HT-29 (cell line): ENCODE results near the gene SLC6A1. TPM values are rescaled to one million over a fixed set of nuclear protein-coding genes. Genes with fewer than 3 reads are reported as not detected.
A peak's percentile ranks its signal among the peaks of the same experiment; 100 is the strongest.
"Not testable (repeated sequence)": the region's sequence is repeated elsewhere in the genome, so short reads cannot be mapped to it uniquely, and the experiment has no call there.

Experiments used
- DNase-seq: peaks from one replicate; pipeline ENCODE4 v3.0.0-alpha.2; 2015; ENCODE audit warnings: low spot score
- total RNA-seq: library from RNA; depleted of rRNA; stranded (reverse); fragments of >200 nt; shearing (Covaris generic); gene quantifications from 2 replicates; pipeline ENCODE4 v1.2.3, GENCODE V29; 2014

The SLC6A1 gene
- total RNA-seq, 1 experiment from 2014 or later, result not detected

DNA sequence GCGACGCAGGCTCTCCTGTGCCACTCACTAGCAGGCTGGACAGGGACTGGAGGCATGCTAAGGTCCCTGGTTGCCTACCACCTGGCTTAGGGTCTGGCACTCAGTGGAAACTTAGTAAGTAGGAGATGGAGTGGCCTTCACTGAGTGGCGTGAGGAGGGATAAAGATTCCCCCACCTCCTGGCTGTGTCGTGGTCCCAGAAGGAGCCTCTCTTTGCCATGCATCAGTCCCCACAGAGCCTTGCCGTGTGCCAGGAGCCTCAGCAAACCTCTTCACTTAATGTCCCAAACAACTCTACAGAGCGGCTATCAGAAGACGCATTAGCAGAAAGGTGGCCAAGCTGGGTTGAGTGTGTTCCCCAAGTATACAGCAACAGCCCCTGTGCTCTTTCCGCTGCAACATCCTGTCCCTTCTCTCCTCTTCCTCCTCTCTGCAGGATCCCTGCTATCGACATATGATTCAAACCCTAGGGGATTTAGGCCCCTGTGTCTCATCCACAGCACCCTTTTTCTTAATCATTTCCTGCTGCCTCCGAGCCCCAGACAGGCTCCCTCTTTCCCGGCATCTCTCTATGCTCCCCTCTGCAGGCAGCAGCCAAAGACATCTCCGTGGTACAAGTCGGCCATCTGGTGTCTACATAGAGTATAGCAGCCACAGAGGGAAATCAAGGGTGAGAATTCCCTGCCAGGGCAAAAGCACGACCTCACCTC, 66.7 kb downstream of the SLC6A1 start:
- DNase-seq, result peak; percentile 53

DNA sequence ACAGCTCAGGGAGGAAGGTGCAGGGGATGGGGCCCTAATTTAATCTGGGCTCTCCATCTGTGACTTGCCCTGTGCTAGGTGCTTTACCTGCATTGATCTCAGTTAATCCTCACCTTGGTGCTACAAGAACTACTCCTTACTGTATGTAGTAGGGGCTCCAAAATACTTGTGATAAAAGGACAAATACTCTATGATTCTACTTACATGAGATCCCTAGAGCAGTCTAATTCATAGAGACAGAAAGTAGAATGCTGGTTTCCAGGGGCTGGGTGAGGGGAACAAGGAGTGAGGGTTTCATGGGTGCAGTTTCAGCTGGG, 67.2 kb downstream of the SLC6A1 start:
- DNase-seq, result no peak

DNA sequence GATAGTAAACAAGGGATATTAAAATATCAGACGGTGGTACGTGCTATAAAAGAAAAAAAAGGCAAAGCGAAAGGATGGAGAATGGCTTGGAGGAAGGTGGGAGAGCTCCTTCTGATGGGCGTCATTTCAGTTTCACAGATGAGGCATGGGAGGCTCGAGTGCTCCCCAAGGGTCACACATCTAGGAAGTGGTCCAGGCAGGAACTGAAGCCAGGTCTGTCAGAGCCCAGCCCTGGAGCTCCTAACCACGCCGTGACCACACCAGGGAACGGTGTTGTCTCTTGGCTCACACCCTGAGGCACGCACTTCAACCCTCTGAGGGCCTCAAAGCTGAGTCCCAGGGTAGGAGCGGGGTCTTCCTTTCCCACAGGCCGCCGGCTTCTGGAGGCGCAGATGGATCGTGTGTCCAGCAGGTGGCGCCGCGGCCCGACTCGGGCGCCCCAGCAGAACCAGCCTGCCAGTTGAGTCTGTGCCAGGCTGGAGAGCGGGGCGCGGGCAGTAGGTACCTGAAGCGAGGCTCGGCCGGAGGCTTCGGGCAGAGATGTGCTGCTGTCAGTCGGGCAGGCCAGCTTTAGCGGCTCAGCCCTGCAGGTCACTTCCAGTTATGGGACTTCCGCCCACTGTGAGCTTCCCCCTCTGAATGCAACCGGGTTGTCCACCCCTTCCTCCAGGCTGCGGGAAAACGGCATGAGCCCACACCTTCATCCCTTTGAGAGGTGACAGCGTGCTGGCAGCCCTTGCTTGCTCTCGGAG, 68.1 kb downstream of the SLC6A1 start:
- DNase-seq, result peak; percentile 49

DNA sequence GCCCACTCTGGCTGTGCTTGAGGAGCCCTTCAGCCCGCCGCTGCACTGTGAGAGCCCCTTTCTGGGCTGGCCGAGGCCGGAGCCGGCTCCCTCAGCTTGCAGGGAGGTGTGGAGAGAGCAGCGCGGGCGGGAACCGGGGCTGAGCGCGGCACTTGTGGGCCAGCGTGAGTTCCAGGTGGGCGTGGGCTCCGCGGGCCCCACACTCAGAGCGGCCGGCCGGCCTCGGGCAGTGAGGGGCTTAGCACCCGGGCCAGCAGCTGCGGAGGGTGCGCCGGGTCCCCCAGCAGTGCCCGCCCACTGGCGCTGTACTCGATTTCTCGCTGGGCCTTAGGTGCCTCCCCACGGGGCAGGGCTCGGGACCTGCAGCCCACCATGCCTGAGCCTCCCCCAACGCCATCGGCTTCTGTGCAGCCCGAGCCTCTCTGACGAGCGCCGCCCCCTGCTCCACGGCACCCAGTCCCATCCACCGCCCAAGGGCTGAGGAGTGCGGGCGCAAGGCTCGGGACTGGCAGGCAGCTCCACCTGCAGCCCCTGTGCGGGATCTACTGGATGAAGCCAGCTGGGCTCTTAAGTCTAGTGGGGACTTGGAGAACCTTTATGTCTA, 68.8 kb downstream of the SLC6A1 start:
- not testable (repeated sequence) for DNase-seq

DNA sequence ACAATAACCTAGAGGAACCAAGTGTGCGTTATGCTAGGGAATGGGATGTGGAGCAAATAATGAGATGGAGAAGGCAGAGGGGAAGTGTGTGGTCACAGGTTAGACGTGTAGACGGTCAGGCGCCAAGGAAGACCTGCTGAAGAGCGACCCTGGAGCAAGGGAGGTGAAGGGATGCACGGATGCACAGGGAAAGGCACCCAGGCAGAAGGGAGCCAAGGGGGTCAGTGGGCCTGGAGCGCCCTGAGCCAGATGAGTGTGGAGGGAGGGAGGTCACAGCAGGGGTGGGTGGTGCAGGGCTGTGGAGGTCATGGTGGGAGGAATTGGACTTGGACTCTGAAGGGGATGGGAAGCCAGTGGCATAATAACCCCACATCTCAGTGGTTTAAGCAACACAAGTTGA, 70.2 kb downstream of the SLC6A1 start:
- no peak for DNase-seq

DNA sequence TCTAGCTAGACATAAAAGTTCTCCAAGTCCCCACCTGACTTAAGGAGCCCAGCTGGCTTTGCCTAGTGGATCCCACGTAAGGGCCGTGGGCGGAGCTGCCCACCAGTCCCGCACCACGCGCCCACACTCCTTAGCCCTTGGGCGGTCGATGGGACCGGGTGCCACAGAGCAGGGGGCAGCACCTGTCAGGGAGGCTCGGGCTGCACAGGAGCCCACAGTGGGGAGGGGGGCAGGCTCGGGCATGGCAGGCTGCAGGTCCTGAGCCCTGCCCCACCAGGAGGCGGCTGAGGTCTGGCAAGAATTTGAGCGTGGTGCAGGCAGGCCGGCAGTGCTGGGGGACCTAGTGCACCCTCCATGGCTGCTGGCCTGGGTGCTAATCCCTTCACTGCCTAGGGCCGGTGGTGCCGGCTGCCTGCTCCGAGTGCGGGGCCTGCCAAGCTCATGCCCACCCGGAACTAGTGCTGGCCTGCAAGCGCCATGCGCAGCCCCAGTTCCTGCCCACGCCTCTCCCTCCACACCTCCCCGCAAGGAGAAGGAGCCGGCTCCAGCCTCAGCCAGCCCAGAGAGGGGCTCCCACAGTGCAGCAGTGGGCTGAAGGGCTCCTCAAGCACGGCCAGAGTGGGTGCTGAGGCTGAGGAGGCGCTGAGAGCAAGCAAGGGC, 78.7 kb downstream of the SLC6A1 start:
- no peak for DNase-seq

DNA sequence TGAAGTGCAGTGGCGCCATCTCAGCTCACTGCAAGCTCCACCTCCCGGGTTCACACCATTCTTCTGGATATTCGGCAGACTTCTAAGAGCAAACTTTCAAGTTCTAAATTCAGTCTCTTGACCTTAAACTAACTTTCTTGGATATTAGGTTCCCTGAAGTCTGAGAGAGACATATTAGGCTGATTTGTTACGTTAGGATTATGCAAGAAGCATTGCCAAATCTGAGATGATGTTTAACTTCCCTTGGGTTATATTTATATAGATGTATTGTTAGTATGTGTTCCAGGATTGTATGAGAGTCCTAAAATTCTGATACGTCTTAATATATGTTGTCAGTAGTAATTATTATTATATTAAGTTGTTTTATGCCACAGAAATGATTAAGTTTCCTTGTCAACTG, 80.1 kb downstream of the SLC6A1 start:
- DNase-seq, result no peak

DNA sequence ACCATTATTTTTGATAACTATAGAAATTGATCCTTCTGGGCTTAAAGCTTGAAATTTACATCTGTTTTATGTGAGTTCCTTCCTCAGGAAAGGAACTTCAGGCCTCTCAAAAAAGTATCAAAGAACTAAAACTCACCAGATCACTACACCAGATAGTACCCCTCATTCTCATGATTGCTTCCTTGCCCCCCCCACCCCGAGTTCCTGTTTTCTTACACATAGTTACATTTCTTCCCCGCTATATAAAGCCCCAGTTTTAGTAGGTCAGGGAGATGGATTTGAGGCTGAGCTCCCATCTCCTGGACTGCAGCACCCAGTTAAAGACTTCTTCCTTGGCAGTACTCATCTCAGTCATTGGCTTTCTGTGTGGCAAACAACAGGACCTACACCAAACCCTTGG, 81.5 kb downstream of the SLC6A1 start:
- DNase-seq, result no peak

DNA sequence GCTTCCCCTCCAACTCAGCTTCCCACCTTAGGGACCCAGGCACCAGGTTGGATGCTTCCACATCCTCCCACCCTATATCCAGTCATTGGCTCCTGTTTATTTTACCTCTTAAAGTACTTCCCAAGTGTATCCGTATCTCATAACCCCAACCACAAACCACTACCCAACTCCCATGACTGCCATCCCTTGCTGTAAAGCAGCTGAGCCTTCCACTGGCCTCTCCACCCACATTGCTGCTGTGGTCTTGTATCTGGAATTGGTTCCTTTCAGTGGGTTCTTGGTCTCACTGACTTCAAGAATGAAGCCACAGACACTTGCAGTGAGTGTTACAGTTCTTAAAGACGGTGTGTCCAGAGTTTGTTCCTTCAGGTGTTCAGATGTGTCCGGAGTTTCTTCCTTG, 81.9 kb downstream of the SLC6A1 start:
- DNase-seq, result no peak

DNA sequence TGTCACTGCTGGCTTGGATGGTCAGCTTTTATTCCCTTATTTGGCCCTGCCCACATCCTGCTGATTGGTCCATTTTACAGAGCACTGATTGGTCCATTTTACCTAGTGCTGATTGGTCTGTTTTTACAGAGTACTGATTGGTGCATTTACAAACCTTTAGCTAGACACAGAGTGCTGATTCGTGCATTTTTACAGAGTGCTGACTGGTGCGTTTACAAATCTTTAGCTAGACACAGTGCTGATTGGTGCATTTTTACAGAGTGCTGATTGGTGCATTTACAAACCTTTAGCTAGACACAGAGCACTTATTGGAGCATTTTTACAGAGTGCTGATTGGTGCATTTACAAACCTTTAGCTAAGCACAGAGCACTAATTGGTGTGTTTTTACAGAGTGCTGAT, 82.6 kb downstream of the SLC6A1 start:
- not testable (repeated sequence) for DNase-seq

DNA sequence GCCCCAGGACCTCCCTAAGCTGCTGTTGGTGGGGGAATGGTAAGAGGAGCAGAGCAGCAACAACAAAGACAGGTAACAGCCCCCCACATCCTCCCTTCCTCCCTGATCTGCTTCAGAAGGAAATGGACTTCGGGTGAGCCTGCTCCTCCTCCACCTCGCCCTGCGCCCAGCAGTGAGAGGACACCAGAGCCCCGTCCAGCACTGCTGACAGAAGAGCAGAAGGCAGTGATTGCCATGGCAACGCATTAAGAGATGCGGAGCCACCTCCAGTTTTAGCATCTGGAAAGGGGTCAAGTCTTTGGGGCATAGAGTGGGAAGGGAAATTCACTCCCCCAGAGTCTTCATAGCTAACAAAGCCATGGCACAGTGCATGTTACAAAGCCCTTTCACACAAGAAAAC, 84.2 kb downstream of the SLC6A1 start:
- DNase-seq, result no peak

DNA sequence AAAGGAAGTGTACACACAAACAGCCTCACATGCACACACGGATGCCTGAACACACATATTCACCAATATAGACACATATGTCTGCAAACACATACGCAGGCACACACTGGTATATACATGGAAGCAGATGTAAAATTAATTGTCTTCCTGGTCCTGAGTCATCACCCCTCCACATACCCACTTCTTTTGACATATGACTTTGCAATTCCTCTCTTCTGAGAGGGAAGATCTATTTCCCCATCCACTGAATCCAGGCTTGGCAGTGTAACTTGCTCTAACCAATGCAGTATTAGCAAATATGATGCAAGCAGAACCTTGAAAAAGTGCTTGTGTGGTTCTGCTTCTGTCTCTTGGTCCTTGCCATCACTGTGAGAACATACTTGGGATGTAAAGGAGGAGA, 84.9 kb downstream of the SLC6A1 start:
- no peak for DNase-seq

DNA sequence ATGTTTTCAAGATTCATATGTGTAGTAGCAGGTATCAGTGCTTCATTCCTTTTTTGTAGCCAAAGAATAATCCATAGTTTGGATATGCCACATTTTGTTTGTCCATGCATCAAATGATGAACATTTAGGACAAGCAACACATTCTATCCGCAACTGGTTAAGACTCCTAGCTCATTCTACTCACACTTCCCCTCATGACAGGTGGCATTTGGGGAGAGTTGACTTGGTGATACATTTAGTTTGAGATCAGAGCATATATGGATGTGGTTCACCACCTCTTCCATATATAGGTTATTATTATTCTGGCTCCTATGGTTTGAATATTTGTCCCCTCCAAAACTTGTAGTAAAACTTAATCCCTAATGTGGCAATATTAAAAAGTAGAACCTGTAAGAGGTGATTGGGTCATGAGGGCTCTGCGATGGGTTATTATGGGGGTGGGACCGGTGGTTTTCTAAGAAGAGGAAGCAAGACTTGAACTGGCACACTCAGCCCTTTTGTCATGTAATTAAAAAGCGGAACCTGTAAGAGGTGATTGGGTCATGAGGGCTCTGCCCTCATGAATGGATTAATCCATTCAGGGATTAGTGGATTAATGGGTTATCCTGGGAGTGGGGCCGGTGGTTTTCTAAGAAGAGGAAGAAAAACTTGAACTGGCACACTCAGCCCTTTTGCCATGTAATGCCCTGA, 86.4 kb downstream of the SLC6A1 start:
- DNase-seq, result no peak

DNA sequence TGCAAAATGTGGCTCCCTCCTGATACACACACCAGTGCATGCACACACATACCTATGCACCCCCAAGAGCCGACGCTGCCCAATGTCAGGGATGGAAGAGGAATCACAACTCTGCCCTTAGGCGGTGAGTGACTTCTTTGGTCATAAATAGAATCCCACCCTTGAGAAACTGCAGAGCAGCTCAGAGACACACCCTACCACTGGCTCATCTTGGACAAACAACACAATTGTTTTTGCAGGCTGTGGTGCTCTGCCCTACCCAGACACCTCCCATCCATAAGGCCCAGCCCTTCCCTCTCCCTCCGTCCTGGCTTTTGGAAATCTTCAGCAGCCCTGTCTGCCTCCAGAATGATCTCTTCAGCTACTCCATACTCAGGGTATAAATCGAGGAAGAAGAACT, 87.9 kb downstream of the SLC6A1 start:
- no peak for DNase-seq

DNA sequence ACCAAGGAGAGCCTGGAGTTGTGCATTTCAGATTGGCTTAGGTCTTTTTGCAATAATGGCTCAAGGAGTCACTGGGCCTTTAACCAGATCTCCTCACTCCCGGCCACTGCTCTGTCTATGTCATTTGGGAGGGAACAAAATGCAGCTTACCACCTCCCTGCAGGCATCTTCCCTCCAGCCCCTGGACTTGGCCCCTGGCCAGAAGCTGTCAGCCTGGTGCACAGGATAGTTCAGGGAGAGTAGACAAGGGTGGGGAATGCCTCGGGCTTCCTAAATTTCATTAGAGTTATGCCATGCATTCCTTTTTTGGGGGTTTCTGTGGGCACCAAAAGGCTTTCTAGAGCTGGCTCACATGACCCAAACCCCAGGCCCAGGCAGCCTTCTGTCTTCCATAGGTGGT, 91.5 kb downstream of the SLC6A1 start:
- DNase-seq, result no peak

DNA sequence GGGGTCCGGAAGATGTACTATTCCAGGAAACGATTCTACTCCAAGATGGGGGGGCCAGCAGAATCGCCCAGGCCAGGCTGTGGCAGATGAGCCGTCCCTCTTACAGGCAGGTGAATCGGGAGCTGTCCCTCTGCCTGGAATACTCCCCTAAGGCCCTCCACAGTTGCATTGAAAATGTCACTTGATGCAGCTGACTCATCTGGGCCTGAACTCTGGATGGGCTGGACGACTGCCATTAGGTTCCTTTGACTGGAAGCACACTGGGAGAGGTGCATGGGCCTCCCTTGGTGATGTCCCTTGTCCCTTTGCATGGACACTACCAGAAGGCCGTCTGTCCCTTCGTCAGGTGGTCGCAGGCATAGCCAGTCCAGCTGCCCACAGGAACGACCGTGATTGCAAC, 92.1 kb downstream of the SLC6A1 start:
- no peak for DNase-seq

DNA sequence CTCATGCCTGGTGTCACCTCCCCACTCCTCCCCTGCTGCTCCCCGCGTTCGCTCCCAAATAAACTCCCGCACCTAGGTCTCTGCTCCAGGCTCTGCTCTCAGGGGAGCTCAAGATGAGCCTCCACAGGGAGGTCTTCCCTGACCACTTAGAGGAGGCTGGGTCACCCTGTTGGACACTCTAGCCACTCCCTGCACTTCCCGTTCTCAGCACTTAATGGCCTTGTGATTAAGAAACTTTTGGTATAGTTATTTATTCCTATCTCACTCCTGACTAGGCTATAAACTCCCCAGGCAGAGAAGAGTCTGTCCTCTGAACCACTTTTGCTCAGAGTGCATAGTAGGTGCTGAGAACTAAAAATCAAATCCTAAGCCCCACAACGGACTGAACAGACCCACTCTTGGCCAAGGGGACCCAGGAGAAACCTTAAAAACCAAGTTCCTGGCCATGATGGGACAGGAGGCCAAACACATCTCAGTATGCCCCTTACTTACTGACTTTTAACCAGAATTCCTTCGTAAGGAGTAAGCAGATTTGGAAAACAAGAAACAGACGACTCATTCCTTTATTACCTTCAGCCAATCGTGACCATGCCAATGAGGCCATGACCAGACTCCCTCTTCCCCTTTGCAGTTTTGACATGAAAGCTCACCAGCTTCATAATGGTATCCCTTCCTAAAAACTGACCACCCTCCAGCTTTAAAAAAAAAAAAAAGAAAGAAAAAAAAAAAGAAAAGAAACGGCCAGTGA, 92.7 kb downstream of the SLC6A1 start:
- DNase-seq, result no peak

DNA sequence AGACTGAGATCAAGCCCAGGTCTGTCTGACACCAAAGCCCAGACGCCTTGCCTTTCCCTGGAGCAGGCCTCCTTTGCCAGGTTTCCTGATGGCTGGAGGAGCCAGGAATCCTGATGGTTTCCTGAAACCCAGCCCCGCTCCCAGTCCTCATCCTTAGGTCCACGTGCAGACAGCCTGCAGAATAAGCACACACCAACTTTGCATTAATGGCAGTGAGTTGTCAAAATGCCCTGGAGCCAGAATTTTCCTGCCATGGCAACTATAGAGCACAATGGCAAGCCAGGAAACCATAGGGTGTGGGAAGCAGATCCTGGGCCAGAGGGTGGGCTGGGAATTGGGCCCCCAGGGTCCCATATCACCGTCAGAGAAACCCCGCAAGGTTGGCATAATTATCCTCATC, 94.3 kb downstream of the SLC6A1 start:
- no peak for DNase-seq

DNA sequence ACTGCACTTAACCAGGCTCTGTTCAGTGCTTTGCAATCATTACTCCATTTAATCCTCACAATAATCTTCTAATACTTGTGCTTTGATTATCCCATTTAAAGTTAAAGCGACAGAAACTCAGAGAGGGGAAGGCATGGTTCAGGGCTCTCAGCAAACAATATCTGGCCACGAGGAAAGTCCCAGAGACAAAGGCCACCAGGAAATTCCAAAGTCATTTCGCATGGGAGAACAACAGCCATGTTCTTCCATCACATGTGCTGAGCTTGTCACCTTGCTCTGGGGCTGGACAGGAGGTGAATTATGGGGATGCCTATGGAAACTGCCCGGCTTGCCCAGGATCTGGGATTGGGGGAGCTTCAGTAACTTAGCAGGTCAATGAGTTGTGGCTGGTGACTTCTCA, 95.5 kb downstream of the SLC6A1 start:
- no peak for DNase-seq

DNA sequence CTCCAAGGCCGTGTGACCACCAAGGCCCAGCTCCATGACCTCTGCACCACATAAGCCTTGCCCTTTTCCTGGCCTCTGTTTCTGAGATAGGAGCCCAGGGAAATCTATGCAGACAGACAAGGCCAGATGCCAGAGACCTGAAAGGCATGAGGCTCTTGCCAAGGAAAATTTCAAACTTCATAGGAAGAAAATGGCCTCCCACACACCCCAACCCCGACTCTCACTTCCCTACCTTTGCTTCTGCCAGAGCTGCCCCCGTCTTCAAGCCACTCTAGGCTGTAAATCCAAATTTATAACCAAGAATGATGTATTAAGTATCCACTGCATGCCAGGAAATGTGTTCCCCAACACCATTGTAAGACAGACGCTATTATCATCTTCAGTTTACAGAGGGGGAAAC, 96.3 kb downstream of the SLC6A1 start:
- DNase-seq, result no peak
